ENCODE measurements around the gene LRATD1.

LRATD1 gene

DNA sequence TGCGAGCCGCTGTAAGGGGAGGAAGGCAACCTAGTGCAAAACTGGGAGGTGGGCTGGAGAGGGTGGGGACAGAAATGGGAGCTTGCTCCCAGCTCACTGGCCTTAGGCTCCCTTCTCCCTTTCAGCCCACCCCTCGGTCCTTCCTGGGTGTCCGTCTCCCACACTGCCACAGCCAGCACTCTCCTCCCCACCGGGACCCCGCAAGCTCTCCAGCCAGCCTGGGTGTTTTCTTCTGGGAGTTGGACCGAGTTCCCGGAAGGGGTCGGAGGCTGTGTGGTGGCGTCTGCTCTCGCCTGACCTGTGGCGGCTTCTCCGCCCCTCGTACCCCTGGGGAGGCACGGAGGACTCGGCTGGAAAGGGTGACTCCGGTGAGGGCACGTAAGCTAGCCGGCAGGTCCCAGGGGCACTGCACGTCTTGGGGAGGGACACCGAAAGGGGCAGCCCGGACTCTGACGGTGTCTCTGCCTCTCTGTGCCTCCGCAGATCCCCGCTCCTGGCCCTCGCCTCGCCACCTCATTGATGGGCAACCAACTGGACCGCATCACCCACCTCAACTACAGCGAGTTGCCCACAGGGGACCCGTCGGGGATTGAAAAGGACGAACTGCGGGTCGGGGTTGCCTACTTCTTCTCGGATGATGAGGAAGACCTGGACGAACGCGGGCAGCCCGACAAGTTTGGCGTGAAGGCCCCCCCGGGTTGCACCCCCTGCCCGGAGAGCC is 1.1 kb downstream of the LRATD1 start:
- Histone ChIP-seq H3K4me3 (ENCODE audit: low read length, poor library complexity, severe bottlenecking) (no peak overlapping the region), H3K27me3 (ENCODE audit: insufficient read depth, low read length, poor library complexity, severe bottlenecking) (no peaks in the 10 kb centered on the region), H2AFZ (ENCODE audit: low read length) (no peak overlapping the region), H3K4me2 (ENCODE audit: low read depth, low read length, poor library complexity, severe bottlenecking) (no peak overlapping the region), H4K20me1 (ENCODE audit: insufficient read depth, low read length, poor library complexity, severe bottlenecking) (no peaks in the 10 kb centered on the region), H3F3A (ENCODE audit: low read depth) (no peaks in the 10 kb centered on the region), H3K9me3 (ENCODE audit: insufficient read depth, low read depth, low read length) (no peaks in the 10 kb centered on the region), H3K9ac (ENCODE audit: low read depth, low read length, poor library complexity, severe bottlenecking) (no peak overlapping the region), H3K36me3 (ENCODE audit: insufficient read depth, low read length) (no peaks in the 10 kb centered on the region), H3K9me2 (replicated peaks; ENCODE audit: low read depth, low read length) (no peaks in the 10 kb centered on the region), H3K4me1 (ENCODE audit: insufficient read depth, low read length, poor library complexity, severe bottlenecking) (no peaks in the 10 kb centered on the region), H3K79me2 (ENCODE audit: insufficient read depth, low read length) (no peaks in the 10 kb centered on the region)
- TF ChIP-seq, protein P1, sequence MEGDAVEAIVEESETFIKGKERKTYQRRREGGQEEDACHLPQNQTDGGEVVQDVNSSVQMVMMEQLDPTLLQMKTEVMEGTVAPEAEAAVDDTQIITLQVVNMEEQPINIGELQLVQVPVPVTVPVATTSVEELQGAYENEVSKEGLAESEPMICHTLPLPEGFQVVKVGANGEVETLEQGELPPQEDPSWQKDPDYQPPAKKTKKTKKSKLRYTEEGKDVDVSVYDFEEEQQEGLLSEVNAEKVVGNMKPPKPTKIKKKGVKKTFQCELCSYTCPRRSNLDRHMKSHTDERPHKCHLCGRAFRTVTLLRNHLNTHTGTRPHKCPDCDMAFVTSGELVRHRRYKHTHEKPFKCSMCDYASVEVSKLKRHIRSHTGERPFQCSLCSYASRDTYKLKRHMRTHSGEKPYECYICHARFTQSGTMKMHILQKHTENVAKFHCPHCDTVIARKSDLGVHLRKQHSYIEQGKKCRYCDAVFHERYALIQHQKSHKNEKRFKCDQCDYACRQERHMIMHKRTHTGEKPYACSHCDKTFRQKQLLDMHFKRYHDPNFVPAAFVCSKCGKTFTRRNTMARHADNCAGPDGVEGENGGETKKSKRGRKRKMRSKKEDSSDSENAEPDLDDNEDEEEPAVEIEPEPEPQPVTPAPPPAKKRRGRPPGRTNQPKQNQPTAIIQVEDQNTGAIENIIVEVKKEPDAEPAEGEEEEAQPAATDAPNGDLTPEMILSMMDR (conservative IDR thresholded peaks at IDR 0.05; ENCODE audit: low read length): no peak
- TF ChIP-seq EZH2phosphoT487 (IDR thresholded peaks at IDR 0.05; ENCODE audit: borderline replicate concordance): no peak

DNA sequence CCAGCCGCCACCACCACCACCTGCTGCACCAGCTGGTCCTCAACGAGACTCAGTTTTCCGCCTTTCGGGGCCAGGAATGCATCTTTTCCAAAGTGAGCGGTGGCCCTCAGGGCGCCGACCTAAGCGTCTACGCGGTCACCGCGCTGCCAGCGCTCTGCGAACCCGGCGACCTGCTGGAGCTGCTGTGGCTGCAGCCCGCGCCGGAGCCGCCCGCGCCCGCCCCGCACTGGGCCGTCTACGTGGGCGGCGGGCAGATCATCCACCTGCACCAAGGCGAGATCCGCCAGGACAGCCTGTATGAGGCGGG is 1.6 kb downstream of the LRATD1 start:
- H3K9me3 ChIP-seq (ENCODE audit: insufficient read depth, low read depth, low read length): no peaks in the 10 kb centered on the region
- H3K79me2 ChIP-seq (ENCODE audit: insufficient read depth, low read length): no peaks in the 10 kb centered on the region
- H3K4me3 ChIP-seq (ENCODE audit: low read length, poor library complexity, severe bottlenecking): no peak overlapping the region
- no peak overlapping the region for H2AFZ ChIP-seq (ENCODE audit: low read length)
- no peaks in the 10 kb centered on the region for H3K27me3 ChIP-seq (ENCODE audit: insufficient read depth, low read length, poor library complexity, severe bottlenecking)
- no peaks in the 10 kb centered on the region for H4K20me1 ChIP-seq (ENCODE audit: insufficient read depth, low read length, poor library complexity, severe bottlenecking)
- H3K4me2 ChIP-seq (ENCODE audit: low read depth, low read length, poor library complexity, severe bottlenecking): no peak overlapping the region
- H3K9ac ChIP-seq (ENCODE audit: low read depth, low read length, poor library complexity, severe bottlenecking): no peak overlapping the region
- no peaks in the 10 kb centered on the region for H3K9me2 ChIP-seq (replicated peaks; ENCODE audit: low read depth, low read length)
- H3K4me1 ChIP-seq (ENCODE audit: insufficient read depth, low read length, poor library complexity, severe bottlenecking): no peaks in the 10 kb centered on the region
- no peaks in the 10 kb centered on the region for H3F3A ChIP-seq (ENCODE audit: low read depth)
- no peaks in the 10 kb centered on the region for H3K36me3 ChIP-seq (ENCODE audit: insufficient read depth, low read length)
- TF ChIP-seq EZH2phosphoT487 (IDR thresholded peaks at IDR 0.05; ENCODE audit: borderline replicate concordance): no peak
- TF ChIP-seq, protein P1 (conservative IDR thresholded peaks at IDR 0.05; ENCODE audit: low read length): no peak

DNA sequence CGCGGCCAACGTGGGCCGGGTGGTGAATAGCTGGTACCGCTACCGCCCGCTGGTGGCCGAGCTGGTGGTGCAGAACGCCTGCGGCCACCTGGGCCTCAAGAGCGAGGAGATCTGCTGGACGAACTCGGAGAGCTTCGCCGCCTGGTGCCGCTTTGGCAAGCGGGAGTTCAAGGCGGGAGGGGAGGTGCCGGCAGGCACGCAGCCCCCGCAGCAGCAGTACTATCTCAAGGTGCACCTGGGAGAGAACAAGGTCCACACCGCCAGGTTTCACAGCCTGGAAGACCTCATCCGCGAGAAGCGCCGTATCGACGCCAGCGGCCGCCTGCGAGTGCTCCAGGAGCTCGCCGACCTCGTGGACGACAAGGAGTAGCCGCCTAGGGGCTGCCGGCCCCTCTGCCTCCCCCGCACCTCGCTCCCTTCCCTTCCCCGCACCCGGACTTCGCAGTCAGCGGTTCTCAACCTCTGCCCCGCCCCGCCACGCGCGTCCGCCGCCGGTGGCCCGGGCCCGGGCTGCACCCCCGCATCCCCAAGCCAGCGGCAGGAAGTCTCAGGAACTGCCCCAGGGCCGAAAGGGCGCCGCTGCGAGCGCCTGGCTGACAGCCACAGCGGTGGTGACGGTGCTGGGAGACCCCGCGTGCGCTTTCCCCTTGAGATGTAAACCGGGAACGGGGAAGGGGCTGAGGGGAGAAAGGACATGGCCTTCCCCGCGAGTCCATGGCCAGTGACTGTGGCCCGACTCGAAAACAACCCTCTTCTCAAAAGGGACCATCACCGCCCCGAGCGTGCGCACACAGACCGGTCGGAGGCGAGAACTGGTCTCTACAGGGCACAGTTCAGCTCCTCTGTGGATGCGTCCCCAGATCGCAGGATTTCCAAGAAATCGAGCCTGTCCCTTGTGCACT is 2.2 kb downstream of the LRATD1 start:
- Histone ChIP-seq H3K4me2 (ENCODE audit: low read depth, low read length, poor library complexity, severe bottlenecking) (no peak overlapping the region), H3K4me3 (ENCODE audit: low read length, poor library complexity, severe bottlenecking) (no peak overlapping the region), H4K20me1 (ENCODE audit: insufficient read depth, low read length, poor library complexity, severe bottlenecking) (no peaks in the 10 kb centered on the region), H3K9me2 (replicated peaks; ENCODE audit: low read depth, low read length) (no peaks in the 10 kb centered on the region), H3K27me3 (ENCODE audit: insufficient read depth, low read length, poor library complexity, severe bottlenecking) (no peaks in the 10 kb centered on the region), H2AFZ (ENCODE audit: low read length) (no peak overlapping the region), H3K79me2 (ENCODE audit: insufficient read depth, low read length) (no peaks in the 10 kb centered on the region), H3K36me3 (ENCODE audit: insufficient read depth, low read length) (no peaks in the 10 kb centered on the region), H3K9ac (ENCODE audit: low read depth, low read length, poor library complexity, severe bottlenecking) (no peak overlapping the region), H3F3A (ENCODE audit: low read depth) (no peaks in the 10 kb centered on the region), H3K9me3 (ENCODE audit: insufficient read depth, low read depth, low read length) (no peaks in the 10 kb centered on the region), H3K4me1 (ENCODE audit: insufficient read depth, low read length, poor library complexity, severe bottlenecking) (no peaks in the 10 kb centered on the region)
- TF ChIP-seq EZH2phosphoT487 (IDR thresholded peaks at IDR 0.05; ENCODE audit: borderline replicate concordance): no peak
- TF ChIP-seq, protein P1 (conservative IDR thresholded peaks at IDR 0.05; ENCODE audit: low read length): no peak

Measured in Loucy (cell line).